ENCODE data around the gene SLC4A5.
"Not testable (repeated sequence)": the region's sequence is repeated elsewhere in the genome, so short reads cannot be mapped to it uniquely, and the experiment has no call there.

The SLC4A5 gene

DNA sequence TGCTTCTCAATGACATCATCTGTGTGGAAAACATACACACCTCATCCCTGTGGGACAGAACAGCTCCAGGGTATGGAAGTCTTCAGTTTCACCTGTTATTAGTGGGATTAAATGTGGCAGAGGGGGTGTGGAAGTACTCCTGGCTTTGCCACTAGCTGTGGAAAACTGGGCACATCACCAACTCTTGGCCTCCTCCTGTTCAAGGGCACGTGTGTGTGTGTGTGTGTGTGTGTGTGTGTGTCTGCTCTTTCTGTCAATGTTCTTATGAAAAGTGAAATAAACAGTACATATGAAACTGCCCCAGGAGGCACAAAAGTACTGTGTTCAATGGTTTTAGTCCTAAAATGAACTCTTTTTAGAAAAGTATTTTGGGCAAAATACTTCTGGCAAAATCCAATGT, 78.9 kb downstream of the SLC4A5 start:
- DNase-seq: no peak

DNA sequence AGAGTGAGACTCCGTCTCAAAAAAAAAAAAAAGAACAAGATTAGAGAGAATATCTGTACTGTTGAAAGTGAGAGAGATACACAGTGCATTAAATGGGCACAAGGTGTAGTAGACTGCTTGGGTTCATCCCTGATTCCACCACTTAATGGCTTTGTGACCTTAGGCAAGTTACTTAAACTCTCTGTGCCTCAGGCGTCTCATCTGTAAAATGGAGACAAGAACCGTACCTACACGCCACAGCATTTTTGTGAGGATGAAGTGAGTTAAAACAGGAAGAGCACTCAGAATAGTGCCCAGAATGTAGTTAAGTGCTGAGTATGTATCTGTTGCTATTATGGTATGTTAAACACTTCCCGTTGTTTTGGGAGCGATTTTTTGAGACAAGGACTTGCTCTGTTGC, 80.5 kb downstream of the SLC4A5 start:
- DNase-seq: no peak

DNA sequence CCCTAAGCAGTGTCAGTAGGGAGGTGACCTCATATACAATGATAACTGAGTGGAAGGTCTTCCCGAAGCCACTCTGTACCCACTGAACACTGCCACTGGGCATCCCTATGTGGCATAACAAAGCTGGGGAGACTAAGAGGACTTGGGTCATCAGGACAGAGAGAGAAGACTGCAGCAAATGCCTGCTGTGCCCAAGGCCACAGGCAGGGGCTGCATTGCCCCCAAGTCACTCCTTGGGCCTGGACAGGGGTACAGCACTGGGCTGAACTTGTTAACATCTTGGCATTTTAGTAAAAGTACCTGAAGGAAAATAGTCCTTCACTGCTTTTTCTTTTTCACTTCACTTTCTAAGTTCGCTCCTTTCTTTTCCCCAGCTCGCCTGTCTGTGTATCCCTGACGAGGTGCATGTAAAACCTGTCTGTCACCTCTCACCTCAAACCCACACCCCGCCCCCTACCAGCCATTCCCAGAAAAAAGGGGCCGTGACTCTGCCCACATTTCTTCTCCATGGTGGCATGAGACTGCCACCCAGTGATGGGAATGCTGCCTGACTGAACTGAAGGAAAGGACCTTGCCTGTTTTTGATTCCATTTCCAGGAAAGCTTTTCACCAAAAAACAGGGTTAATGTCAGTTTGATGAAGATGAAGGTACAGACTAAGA, 81.9 kb downstream of the SLC4A5 start:
- no peak for DNase-seq

- DNase-seq: no peak
These were observed 82.7 kb downstream of the SLC4A5 start for GRCh38 chr2:74260495-74260894.

DNA sequence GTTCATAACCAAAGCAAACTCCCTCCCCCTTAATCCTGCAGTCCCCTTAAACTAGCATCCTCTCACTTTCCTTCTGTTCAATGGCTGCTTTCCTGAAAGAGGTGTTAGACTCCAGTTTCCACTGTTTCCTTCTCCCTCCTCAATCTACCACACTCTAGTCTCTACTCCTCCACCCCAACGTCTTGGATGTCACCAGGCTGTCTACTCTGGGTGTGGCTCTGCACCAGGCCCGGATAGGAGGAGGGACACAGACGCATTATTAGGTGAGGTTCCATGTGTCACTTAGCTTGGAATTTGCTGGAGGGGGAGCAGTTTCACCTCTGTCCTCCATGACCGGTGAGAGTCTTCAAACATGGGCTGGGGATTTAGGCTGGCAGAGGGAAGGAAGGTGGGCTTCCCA, 83.5 kb downstream of the SLC4A5 start:
- no peak for DNase-seq

GRCh38 chr2:74259191-74259590, 84.0 kb downstream of the SLC4A5 start:
- no peak for DNase-seq

DNA sequence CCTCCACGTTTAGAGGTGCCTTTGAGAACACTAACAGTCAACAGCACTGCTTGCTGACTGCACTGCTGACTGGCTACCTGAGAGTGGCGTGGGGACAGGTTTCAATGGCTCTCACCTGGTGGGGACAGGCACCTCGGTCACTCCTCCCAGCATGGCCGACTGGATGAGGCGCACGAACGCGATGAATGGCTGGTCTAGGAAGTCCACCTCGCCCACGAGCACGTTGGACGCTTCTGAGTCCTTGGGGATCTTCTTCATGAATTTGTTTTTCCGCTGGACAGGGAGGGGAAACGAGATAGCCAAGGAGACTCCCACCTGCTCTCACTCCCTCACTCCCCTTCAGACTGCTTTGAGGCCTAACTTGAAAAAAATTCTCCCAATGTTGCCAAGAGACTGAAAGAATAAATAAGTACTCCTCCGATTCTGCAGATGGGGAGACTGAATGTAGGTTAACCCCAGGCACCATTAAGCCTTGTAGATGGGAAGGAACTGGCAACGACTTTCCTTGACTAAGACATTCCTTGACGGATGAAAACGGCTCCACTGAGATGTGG, 87.5 kb downstream of the SLC4A5 start:
- no peak for DNase-seq

- no peak for DNase-seq
These were observed 89.3 kb downstream of the SLC4A5 start for GRCh38 chr2:74253971-74254310.

DNA sequence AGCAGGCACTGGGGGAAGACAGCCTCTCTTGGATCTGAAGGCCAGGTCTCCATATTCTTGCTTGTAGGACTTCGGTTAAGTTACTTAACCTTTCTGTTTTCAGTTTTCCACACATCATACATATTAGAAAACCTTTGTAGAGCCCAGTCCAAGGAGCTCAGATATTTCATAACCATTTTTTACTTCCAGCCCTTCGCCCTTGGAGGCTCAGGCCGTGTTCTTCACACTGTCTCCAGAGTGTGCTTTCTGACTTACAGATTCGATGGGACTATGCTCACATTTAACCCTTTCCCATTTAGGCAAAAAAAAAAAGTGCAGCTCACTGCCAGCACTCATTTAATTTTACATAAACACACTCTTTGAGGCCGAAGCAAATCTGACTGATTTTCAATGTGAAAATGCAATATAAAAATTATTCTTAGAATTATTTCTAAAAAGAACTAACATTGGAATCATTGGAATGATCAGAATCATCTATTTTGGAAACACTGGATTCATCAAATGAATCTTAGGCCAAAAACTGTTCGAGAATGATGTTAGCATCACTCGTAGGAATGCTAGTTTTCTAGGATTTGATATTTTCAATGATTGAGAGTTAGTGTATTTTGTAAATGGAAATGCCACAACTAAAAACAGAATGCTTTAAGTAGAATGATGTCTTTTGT, 89.8 kb downstream of the SLC4A5 start:
- DNase-seq: no peak

GRCh38 chr2:74252862-74253261, 90.4 kb downstream of the SLC4A5 start:
- DNase-seq: no peak

GRCh38 chr2:74252036-74252435, 91.2 kb downstream of the SLC4A5 start:
- DNase-seq: no peak

DNA sequence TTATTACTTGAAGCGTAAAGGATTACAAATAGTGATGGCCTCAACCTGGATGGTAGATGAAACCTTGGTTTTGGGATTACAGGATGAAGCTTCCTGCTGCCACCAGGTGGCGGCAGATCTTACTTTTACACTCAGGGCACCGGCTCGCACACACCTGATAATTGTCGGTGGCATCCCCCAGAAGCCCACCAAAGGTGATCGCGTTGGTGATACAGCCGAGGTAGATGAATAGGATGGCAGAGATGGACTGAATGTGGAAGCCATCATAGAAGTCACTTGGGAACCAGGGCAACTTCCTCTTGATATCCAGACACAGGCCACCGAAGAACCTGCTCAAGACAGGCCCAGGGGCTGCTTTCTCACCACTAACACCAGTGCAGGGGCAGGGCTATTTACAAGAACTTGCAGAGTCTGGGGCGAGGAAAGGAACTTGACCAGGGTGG, 93.0 kb downstream of the SLC4A5 start:
- no peak for DNase-seq

DNA sequence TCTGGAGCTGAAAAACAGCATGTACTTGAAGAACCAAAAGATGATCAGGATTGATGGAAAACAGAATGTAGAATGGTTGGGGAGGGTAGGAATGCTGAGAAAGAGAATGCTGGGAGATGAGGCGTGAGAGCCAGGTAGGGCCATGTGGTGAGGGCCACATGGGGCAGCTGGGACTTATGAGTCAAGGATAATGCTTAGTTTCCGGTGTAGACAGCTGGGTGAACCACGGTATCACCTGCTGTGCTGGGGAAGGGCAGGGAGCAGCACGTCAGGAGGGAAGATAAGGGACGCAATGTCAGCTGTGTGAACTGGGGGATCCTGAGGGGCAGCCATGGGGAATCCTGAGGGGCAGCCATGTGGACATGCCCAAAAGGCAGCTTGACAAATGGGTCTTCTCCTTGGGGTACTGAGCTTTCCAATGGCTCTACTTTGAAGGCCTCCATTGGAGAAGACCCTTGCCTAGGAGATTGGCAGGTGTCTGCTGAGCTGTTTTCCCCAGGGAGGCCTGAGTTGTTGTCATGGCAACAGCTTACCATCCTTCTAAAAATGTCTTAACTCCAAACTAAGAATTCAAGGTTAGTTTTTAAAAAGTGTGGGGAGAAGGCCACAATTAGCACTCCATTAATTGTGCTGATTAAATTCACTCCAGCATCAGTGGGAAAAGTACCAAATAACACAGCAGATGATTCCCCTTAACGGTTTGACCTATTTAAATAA, 93.7 kb downstream of the SLC4A5 start:
- DNase-seq: no peak

DNA sequence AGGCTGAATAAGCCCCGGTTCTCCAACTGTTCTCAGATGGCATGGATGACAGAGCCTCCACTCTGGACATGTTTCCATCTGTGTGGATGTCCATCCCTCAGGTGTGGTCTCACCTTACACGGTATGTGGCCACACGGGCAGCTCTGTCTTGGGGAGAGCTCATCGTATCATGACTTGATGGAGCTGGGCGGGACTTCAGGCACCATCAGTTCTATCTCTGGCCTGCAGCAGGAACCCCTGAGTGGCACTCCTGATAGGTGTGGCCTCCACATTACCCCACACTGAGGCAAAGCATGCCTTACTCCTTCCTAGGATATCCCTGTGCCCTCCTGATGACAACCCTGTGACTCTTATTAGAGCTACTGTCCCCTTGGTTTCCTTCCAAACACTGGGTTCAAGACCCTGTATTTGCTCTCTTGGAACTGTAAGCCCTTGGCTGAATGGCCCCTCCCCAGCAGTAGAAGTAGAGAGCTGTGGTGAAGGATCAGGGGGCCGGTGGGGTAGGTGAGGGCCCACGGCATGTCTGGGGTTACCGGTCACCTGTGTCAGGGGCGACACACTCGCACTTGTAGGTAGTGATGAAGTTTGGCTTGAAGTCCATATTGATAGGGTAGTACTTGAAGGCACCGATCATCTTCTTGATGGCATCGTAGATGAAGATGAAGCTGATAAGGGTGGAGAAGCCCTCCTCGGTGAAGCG, 96.6 kb downstream of the SLC4A5 start:
- no peak for DNase-seq

DNA sequence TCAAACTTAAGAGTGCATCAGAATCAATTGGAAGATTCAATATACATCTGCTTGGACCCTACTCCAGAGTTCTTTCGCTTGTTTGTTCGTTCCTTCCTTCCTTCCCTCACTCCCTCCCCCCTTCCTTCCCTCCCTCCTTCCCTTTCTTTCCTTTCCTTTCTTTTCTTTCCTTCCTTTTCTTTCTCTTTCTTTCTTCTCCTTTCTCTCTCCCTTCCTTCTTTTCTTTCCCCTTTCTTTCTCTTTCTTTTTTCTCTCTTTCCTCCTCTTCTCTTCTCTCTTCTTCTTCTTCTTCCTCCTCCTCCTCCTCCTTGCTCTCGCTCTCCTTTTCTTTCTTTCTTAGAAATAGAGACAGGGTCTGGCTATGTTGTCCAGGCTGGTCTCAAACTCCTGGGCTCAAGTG, 98.9 kb downstream of the SLC4A5 start:
- no peak for DNase-seq

DNA sequence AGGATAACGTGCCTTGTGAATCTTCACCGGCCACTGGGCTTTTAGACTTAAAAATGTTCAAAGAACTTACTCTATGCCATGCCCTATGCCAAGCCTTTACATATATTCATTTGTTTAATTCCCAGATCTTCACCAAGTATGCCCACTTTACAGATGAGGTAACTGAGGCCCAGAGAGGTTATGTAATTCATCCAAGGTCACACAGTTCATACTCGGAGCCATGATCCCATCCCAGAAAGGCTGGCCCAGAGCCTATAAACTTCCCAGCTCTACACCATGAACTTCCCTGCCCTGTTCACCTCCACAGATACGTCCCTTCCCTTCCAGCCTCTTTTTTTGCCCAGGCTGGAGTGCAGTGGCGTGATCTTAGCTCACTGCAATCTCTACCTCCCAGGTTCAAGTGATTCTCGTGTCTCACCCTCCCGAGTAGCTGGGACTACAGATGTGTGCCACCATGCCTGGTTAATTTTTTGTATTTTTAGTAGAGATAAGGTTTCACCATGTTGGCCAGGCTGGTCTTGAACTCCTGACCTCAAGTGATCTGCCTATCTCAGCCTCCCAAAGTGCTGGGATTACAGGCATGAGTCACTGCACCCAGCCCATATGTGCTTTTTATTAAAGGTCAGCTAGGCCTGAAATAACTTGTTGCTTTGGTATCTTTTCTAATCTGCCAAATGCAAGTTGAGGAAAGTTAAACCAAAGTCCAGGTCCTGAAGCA, 100.7 kb downstream of the SLC4A5 start:
- DNase-seq: no peak

DNA sequence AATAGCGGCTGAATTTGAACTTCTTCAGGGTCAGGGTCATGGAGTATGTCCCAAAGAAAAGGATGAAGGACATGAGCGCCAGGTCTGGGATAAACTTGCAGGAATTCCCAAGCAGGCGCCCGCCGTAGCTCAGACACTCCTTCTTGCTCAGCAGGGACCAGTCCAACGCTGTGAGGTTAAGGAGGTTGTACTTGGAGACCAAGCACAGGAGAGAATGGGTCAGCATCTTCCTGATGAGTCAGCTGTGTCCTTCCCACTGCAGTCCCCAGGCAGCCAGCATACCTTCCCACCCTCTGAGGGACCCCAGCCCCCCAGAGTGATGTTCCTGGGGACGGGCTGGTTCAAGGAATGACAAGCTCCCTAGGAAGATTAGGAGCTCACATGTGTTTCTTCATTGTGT, 103.9 kb downstream of the SLC4A5 start:
- DNase-seq: no peak

DNA sequence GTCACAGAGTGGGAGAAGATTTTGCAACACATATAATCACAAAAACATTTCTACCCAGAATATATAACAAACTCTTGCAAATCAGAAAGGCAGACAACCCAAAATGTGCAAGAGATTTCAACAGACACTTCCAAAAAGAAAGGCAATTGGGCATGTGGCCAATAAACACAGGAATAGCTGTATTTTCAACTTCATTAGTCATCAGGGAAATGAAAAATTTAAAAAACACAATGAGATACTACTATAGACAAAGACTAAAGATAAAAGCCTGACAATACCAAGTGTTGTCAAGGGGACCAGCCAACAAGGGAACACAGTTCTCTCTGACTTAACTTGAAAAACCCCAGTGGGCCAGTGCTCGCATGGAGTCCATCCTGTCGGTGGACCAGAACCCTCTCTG, 104.3 kb downstream of the SLC4A5 start:
- no peak for DNase-seq

GRCh38 chr2:74235041-74235440, 108.2 kb downstream of the SLC4A5 start:
- DNase-seq: no peak

GRCh38 chr2:74233648-74234047, 109.6 kb downstream of the SLC4A5 start:
- DNase-seq: no peak

GRCh38 chr2:74232426-74232825, 110.8 kb downstream of the SLC4A5 start:
- DNase-seq: no peak

DNA sequence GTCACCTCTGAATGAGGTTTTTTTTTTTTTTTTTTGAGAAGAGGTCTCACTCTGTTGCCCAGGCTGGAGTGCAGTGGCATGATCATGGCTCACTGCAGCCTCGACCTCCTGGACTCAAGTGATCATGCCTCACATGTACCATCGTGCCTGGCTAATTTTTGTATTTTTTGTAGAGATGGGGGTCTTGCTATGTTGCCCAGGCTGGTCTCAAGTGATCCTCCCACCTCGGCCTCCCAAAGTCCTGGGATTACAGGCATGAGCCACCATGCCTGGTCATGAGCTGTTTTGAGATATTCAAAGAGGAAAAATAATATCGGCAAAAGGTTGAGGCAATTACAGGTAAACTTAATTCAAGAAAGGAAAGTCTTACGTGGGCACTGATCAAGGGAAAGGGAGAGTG, 113.4 kb downstream of the SLC4A5 start:
- not testable (repeated sequence) for DNase-seq

DNA sequence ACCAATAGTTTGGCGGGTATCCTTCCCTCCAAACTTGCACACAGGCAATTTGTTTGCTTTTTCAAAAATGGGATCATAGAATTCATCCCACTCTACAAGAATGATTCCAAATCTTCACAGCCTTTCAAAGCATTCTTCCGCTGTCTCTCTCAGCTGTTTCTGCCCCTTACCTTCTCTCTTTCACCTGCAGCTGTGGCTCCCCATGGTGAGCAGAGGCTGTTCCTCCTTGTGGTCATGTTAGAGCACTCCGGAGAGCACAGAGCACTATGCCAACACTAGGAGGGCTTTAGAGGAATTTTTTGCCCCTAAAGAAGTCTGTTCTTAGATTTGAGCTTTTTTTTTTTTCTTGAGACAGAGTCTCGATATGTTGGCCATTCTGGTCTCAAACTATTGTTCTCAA, 114.4 kb downstream of the SLC4A5 start:
- no peak for DNase-seq
